ENCODE data around the gene DIPK2A. TPM values are rescaled to one million over a fixed set of nuclear protein-coding genes. Genes with fewer than 3 reads are reported as not detected.

DIPK2A gene
- total RNA-seq, 2 donors from 2014 or later = 13.9 to 21.0 TPM

DNA sequence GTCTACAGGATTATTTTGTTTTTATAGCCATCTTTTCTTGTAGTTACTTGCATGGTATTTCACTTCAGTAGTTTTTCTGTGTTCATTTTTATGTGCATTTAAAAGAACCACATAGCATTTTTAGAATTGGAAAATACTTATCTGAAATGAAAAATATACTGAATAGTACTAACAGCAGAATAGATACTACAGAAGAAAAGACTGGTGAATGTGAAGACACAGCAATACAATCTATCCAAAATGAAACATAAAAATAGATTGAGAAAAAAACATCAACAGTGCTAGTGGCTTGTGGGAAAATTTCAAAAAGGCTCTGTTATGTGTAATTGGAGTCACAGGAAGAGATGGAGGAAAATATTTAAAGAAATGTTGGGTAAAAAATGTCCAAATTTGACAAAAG, 12.7 kb upstream of the DIPK2A start:
- Mint-ChIP-seq H3K36me3 (ENCODE audit: low read depth) (no peaks in the 10 kb centered on the region), H3K4me1 (peaks cover 6% of the 10 kb centered on the region), H3K27ac (no peak overlapping the region), H3K4me3 (no peak overlapping the region), H3K27me3 (peaks cover 13% of the 10 kb centered on the region)
- no peak for DNase-seq
- H3K9me3 ChIP-seq (ENCODE audit: control insufficient read depth, low read length, poor library complexity, severe bottlenecking) = no peaks in the 10 kb centered on the region
- no peak for ATAC-seq

- DNase-seq (no peak), ATAC-seq (no peak)
- Mint-ChIP-seq H3K27me3 (peaks cover 14% of the 10 kb centered on the region), H3K4me3 (no peak overlapping the region), H3K27ac (no peak overlapping the region), H3K4me1 (peaks cover 3% of the 10 kb centered on the region), H3K36me3 (ENCODE audit: low read depth) (no peaks in the 10 kb centered on the region)
- H3K9me3 ChIP-seq (ENCODE audit: control insufficient read depth, low read length, poor library complexity, severe bottlenecking) = no peaks in the 10 kb centered on the region
These were observed 10.3 kb upstream of the DIPK2A start for GRCh38 chr3:143961342-143961741.

- H3K9me3 ChIP-seq (ENCODE audit: control insufficient read depth, low read length, poor library complexity, severe bottlenecking) = no peaks in the 10 kb centered on the region
- H3K27ac Mint-ChIP-seq = no peak overlapping the region
- no peaks in the 10 kb centered on the region for H3K4me1 Mint-ChIP-seq
- ATAC-seq (no peak), DNase-seq (no peak)
- peaks cover 9% of the 10 kb centered on the region for H3K27me3 Mint-ChIP-seq
- no peaks in the 10 kb centered on the region for H3K36me3 Mint-ChIP-seq (ENCODE audit: low read depth)
- no peak overlapping the region for H3K4me3 Mint-ChIP-seq
These were observed 7.7 kb upstream of the DIPK2A start for GRCh38 chr3:143963946-143964345.

- peak; percentile 7 for ATAC-seq
- H3K9me3 ChIP-seq (ENCODE audit: control insufficient read depth, low read length, poor library complexity, severe bottlenecking) = no peaks in the 10 kb centered on the region
- Mint-ChIP-seq H3K4me1 (peaks cover 13% of the 10 kb centered on the region), H3K4me3 (peak overlapping the region; percentile 98), H3K36me3 (ENCODE audit: low read depth) (peaks cover 3% of the 10 kb centered on the region), H3K27ac (peak overlapping the region; percentile 91), H3K27me3 (peaks cover 5% of the 10 kb centered on the region)
- DNase-seq = peak; percentile 20 to 46 (median 35)
These were observed 757 bp upstream of the DIPK2A start for GRCh38 chr3:143970773-143971358.

DNA sequence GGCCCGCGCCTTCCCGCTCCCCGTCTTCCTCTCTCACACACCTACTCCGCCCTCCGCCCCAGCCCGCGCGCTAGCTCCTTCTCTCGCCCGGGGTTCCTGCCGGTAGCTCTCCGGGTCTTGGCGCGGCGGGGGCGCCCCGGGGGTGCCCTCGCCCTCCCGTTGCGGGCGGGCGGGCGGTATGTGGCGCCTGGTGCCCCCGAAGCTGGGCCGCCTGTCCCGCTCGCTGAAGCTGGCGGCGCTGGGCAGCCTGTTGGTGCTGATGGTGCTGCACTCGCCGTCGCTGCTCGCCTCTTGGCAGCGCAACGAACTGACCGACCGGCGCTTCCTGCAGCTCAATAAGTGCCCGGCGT, 507 bp downstream of the DIPK2A start:
- DNase-seq (no peak), ATAC-seq (peak; percentile 10)
- peak overlapping the region; percentile 91 for H3K27ac Mint-ChIP-seq
- H3K27me3 Mint-ChIP-seq = no peaks in the 10 kb centered on the region
- H3K36me3 Mint-ChIP-seq (ENCODE audit: low read depth) = peaks cover 3% of the 10 kb centered on the region
- no peaks in the 10 kb centered on the region for H3K9me3 ChIP-seq (ENCODE audit: control insufficient read depth, low read length, poor library complexity, severe bottlenecking)
- peak overlapping the region; percentile 98 for H3K4me3 Mint-ChIP-seq
- H3K4me1 Mint-ChIP-seq = peaks cover 18% of the 10 kb centered on the region

DNA sequence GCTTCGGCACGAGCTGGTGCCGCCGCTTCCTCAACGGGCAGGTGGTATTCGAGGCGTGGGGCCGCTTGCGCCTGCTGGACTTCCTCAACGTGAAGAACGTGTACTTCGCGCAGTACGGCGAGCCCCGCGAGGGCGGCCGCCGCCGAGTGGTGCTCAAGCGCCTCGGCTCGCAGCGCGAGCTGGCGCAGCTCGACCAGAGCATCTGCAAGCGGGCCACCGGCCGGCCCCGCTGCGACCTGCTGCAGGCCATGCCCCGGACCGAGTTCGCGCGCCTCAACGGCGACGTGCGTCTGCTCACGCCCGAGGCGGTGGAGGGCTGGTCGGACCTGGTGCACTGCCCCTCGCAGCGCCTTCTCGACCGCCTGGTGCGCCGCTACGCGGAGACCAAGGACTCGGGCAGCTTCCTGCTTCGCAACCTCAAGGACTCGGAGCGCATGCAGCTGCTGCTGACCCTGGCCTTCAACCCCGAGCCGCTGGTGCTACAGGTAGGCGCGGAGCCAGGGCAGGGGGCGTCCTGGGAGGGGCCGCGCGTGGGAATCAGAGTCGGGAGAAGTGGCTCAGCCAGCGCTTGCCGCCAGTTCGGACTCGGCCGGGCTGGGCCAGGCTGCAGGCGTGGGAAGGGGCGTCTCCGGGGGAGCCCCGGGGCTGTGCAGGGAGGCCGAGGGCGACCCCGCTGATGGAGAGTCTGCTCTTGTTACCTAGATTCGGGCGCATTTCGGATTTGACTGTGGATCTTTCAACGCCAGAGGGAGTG, 1.1 kb downstream of the DIPK2A start:
- H3K27me3 Mint-ChIP-seq = no peaks in the 10 kb centered on the region
- ATAC-seq = peak; percentile 46
- peaks cover 3% of the 10 kb centered on the region for H3K36me3 Mint-ChIP-seq (ENCODE audit: low read depth)
- no peaks in the 10 kb centered on the region for H3K9me3 ChIP-seq (ENCODE audit: control insufficient read depth, low read length, poor library complexity, severe bottlenecking)
- peak overlapping the region; percentile 98 for H3K4me3 Mint-ChIP-seq
- DNase-seq = peak; percentile 27 to 37 (median 36)
- peak overlapping the region; percentile 97 for H3K27ac Mint-ChIP-seq
- H3K4me1 Mint-ChIP-seq = peaks cover 20% of the 10 kb centered on the region

- H3K4me1 Mint-ChIP-seq = peaks cover 27% of the 10 kb centered on the region
These were observed 1.8 kb downstream of the DIPK2A start for GRCh38 chr3:143973259-143974021.

DNA sequence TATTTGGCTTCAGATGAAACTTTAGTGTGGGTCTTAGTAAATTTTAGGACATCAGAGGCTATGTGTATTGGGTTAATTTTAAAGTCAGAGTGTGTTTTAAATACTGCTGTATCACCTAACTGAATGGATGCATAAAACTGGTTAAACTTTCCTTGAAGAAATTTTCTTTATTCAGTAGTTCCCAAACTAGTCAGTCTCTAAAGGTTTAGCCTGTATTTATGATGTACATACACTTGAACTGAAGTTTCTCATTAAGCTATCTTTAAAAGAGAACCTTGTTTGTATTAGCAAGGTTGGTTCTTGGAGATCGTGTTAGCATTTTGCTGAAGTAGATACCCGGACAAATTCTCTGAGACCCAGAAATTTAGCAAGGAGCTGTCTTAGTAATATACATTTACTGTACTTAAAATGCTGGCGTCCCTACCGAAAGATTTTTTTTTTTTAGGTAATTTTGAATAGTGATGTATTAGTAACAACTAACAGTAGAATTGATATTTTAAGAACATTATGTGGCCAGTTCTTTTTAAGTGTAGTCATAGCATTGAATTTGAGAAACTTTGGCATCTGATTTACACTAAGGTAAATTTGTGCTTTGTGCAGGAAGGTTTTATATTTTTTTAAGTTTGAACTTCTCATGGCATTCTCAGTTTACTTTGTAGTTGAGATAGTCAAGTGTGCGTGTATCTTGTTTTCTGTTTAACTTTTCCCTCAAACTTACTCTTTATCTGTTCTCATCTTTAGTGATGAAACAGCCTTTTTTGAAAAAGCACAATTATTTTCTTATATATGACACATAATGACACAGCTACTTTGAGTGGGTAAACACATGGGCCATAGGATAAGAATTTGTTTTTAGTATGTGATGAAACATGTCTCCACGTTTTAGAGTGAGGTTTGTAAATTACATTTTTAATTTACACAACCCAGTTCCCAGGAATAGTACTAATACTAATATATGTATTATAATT, 2.9 kb downstream of the DIPK2A start:
- H3K4me1 Mint-ChIP-seq = peaks cover 32% of the 10 kb centered on the region

More at GRCh38 chr3:143973259-143974021, 1.8 kb downstream of the DIPK2A start:
- no peak for ATAC-seq
- peak overlapping the region; percentile 98 for H3K4me3 Mint-ChIP-seq
- no peaks in the 10 kb centered on the region for H3K9me3 ChIP-seq (ENCODE audit: control insufficient read depth, low read length, poor library complexity, severe bottlenecking)
- H3K27ac Mint-ChIP-seq = peak overlapping the region; percentile 97
- no peaks in the 10 kb centered on the region for H3K27me3 Mint-ChIP-seq
- peaks cover 3% of the 10 kb centered on the region for H3K36me3 Mint-ChIP-seq (ENCODE audit: low read depth)
- DNase-seq = peak in 2 of 3 donors; percentile 53 to 55

GRCh38 chr3:143975554-143976152, 4.0 kb downstream of the DIPK2A start:
- ATAC-seq (no peak), DNase-seq (no peak)
- peak overlapping the region; percentile 79 for H3K27ac Mint-ChIP-seq
- H3K36me3 Mint-ChIP-seq (ENCODE audit: low read depth) = peaks cover 3% of the 10 kb centered on the region
- H3K4me3 Mint-ChIP-seq = no peak overlapping the region
- H3K9me3 ChIP-seq (ENCODE audit: control insufficient read depth, low read length, poor library complexity, severe bottlenecking) = no peaks in the 10 kb centered on the region
- H3K4me1 Mint-ChIP-seq = peaks cover 35% of the 10 kb centered on the region
- no peaks in the 10 kb centered on the region for H3K27me3 Mint-ChIP-seq

More for the DNA sequence above, 2.9 kb downstream of the DIPK2A start:
- Mint-ChIP-seq H3K27me3 (no peaks in the 10 kb centered on the region), H3K27ac (peak overlapping the region; percentile 97), H3K4me3 (peak overlapping the region; percentile 98), H3K36me3 (ENCODE audit: low read depth) (peaks cover 3% of the 10 kb centered on the region)
- DNase-seq = no peak
- no peak for ATAC-seq
- no peaks in the 10 kb centered on the region for H3K9me3 ChIP-seq (ENCODE audit: control insufficient read depth, low read length, poor library complexity, severe bottlenecking)

- DNase-seq = no peak
- H3K9me3 ChIP-seq (ENCODE audit: control insufficient read depth, low read length, poor library complexity, severe bottlenecking) = no peaks in the 10 kb centered on the region
- peaks cover 37% of the 10 kb centered on the region for H3K4me1 Mint-ChIP-seq
- peaks cover 3% of the 10 kb centered on the region for H3K36me3 Mint-ChIP-seq (ENCODE audit: low read depth)
- no peaks in the 10 kb centered on the region for H3K27me3 Mint-ChIP-seq
- H3K4me3 Mint-ChIP-seq = peak overlapping the region; percentile 36
- ATAC-seq = no peak
- H3K27ac Mint-ChIP-seq = peak overlapping the region; percentile 56
These were observed 6.0 kb downstream of the DIPK2A start for GRCh38 chr3:143977341-143978262.

- H3K27ac Mint-ChIP-seq = peak overlapping the region; percentile 56
These were observed 6.6 kb downstream of the DIPK2A start for GRCh38 chr3:143978263-143978631.

More at GRCh38 chr3:143978263-143978631, 6.6 kb downstream of the DIPK2A start:
- no peak for DNase-seq
- no peaks in the 10 kb centered on the region for H3K9me3 ChIP-seq (ENCODE audit: control insufficient read depth, low read length, poor library complexity, severe bottlenecking)
- peaks cover 35% of the 10 kb centered on the region for H3K4me1 Mint-ChIP-seq
- peak overlapping the region; percentile 36 for H3K4me3 Mint-ChIP-seq
- ATAC-seq = no peak
- no peaks in the 10 kb centered on the region for H3K27me3 Mint-ChIP-seq
- peaks cover under 1% of the 10 kb centered on the region for H3K36me3 Mint-ChIP-seq (ENCODE audit: low read depth)

All from T-helper 17 cell (primary cell).